A549 (cell line): ENCODE data around the gene FOXP3. TPM values are rescaled to one million over a fixed set of nuclear protein-coding genes. Genes with fewer than 3 reads are reported as not detected.

Experiments used
- ATAC-seq, 2 experiments: fragments of 200-7000 bp in 1 of 2; fragments of >200 bp in 1 of 2; cut with Nextera tagmentation in 1 of 2; cut with Tn5 transposase in 1 of 2; 3 replicates each; pipeline versions ENCODE4 v1.8.0 to v1.9.1; 2018 to 2020; ENCODE audit warnings: mild to moderate bottlenecking in 1 of 2, moderate library complexity in 1 of 2
- CTCF ChIA-PET: fragments of 300-600 bp; sonication (Branson Sonifier 250); formaldehyde crosslinking; extraction: SDS; loops from one replicate; lab custom pipeline; 2021; ENCODE audit warnings: antibody characterized with exemption, inconsistent platforms; lab: Yijun Ruan, JAX
- POLR2A ChIA-PET: fragments of 350-600 bp; formaldehyde crosslinking; extraction: SDS; loops from one replicate; lab custom pipeline; 2021; ENCODE audit warnings: antibody characterized with exemption, inconsistent platforms; lab: Yijun Ruan, JAX
- DNase-seq, 2 experiments: peaks; one replicate each; pipeline versions ENCODE4 v3.0.0 to v3.0.0-alpha.2; 2011 to 2016; ENCODE audit warnings: low read depth in 1 of 2, low spot score in 1 of 2
- FAIRE-seq: peaks from 2 replicates; lab custom pipeline; 2011; peaks lifted over from hg19 to GRCh38; lab: Jason Lieb, UNC
- H3K27ac ChIP-seq, 2 experiments: fragments of >200 bp; sonication (Bioruptor Twin); formaldehyde crosslinking; 3 replicates each; pipeline ENCODE4 v1.5.1; 2016 to 2017
- H3K4me1 ChIP-seq: fragments of >200 bp; sonication (Bioruptor Twin); formaldehyde crosslinking; 3 replicates; pipeline ENCODE4 v1.6.1; 2016
- H3K4me2 ChIP-seq: fragments of >200 bp; sonication (Bioruptor Twin); formaldehyde crosslinking; 3 replicates; pipeline ENCODE4 v1.6.1; 2016
- H3K4me3 ChIP-seq: fragments of >200 bp; sonication (Bioruptor Twin); formaldehyde crosslinking; 3 replicates; pipeline ENCODE4 v1.5.1; 2016
- H3K9me3 ChIP-seq: fragments of >200 bp; sonication (Bioruptor Twin); formaldehyde crosslinking; 3 replicates; pipeline ENCODE4 v1.6.1; 2016
- BHLHE40 ChIP-seq: IDR thresholded peaks from 2 replicates; pipeline ENCODE4 v1.6.1; 2012; ENCODE audit warnings: low read depth, low read length, inconsistent platforms
- CEBPB ChIP-seq, 2 experiments: fragments of >200 bp in 1 of 2; sonication (Bioruptor Twin) in 1 of 2; formaldehyde crosslinking in 1 of 2; IDR thresholded peaks; 2 replicates each; pipeline ENCODE4 v1.6.1; 2012 to 2016
- EHF ChIP-seq: fragments of 250-450 bp; sonication (Bioruptor Pico); IDR thresholded peaks from 2 replicates; pipeline ENCODE4 v1.5.0; 2020; ENCODE audit warnings: mild to moderate bottlenecking
- EP300 ChIP-seq, 2 experiments: fragments of >200 bp; sonication (Bioruptor Twin); formaldehyde crosslinking; IDR thresholded peaks; 2 replicates in 1 of 2; 3 replicates in 1 of 2; pipeline ENCODE4 v1.6.1; 2016 to 2017
- FOXS1 ChIP-seq: fragments of 250-450 bp; sonication (Bioruptor Pico); IDR thresholded peaks from 2 replicates; pipeline ENCODE4 v1.5.0; 2020; ENCODE audit warnings: mild to moderate bottlenecking, moderate library complexity
- GATA3 ChIP-seq: IDR thresholded peaks from 2 replicates; pipeline ENCODE4 v1.6.1; 2012; ENCODE audit warnings: borderline replicate concordance
- HES2 ChIP-seq: fragments of >200 bp; sonication (Bioruptor Twin); formaldehyde crosslinking; IDR thresholded peaks from 2 replicates; pipeline ENCODE4 v1.6.1; 2016
- HMGXB4 ChIP-seq: fragments of 250-450 bp; sonication (Bioruptor Pico); IDR thresholded peaks from 2 replicates; pipeline ENCODE4 v1.5.0; 2021; ENCODE audit warnings: mild to moderate bottlenecking, moderate library complexity, borderline replicate concordance
- HOXA7 ChIP-seq: fragments of 250-450 bp; sonication (Bioruptor Pico); IDR thresholded peaks from 2 replicates; pipeline ENCODE4 v1.5.0; 2020; ENCODE audit warnings: mild to moderate bottlenecking, moderate library complexity
- HOXB13 ChIP-seq: fragments of 250-450 bp; sonication (Bioruptor Pico); IDR thresholded peaks from 2 replicates; pipeline ENCODE4 v1.5.0; 2020; ENCODE audit warnings: low read depth, mild to moderate bottlenecking, moderate library complexity
- HOXB5 ChIP-seq: fragments of 250-450 bp; sonication (Bioruptor Pico); IDR thresholded peaks from 2 replicates; pipeline ENCODE4 v1.5.0; 2020; ENCODE audit warnings: mild to moderate bottlenecking, moderate library complexity
- MAZ ChIP-seq: fragments of 150-350 bp; IDR thresholded peaks from 2 replicates; pipeline ENCODE4 v1.6.1; 2014; ENCODE audit warnings: antibody characterized with exemption, low read depth, low read length, borderline replicate concordance
- NPAS2 ChIP-seq: fragments of 250-450 bp; sonication (Bioruptor Pico); IDR thresholded peaks from 2 replicates; pipeline ENCODE4 v1.8.0; 2022; ENCODE audit warnings: mild to moderate bottlenecking, moderate library complexity, borderline replicate concordance
- PBX3 ChIP-seq: IDR thresholded peaks from 2 replicates; pipeline ENCODE4 v1.6.1; 2012
- POLR2AphosphoS2 ChIP-seq: conservative IDR thresholded peaks from 2 replicates; pipeline ENCODE4 v1.6.1; 2012; ENCODE audit warnings: low read length, improper control_type of control experiment, inconsistent platforms
- RARB ChIP-seq: fragments of 250-450 bp; sonication (Bioruptor Pico); IDR thresholded peaks from 2 replicates; pipeline ENCODE4 v1.8.0; 2021; ENCODE audit warnings: mild to moderate bottlenecking, moderate library complexity
- RFX5 ChIP-seq: fragments of 450-650 bp; IDR thresholded peaks from 2 replicates; pipeline ENCODE4 v1.7.1; 2014; ENCODE audit warnings: antibody characterized with exemption, mild to moderate bottlenecking, moderate library complexity
- SMC3 ChIP-seq: fragments of >200 bp; sonication (Bioruptor Twin); formaldehyde crosslinking; IDR thresholded peaks from 3 replicates; pipeline ENCODE4 v1.6.1; 2018; ENCODE audit warnings: inconsistent platforms
- SREBF2 ChIP-seq: fragments of 450-650 bp; IDR thresholded peaks from 2 replicates; pipeline ENCODE4 v1.6.1; 2014; ENCODE audit warnings: mild to moderate bottlenecking, moderate library complexity
- TFCP2L1 ChIP-seq: fragments of 250-450 bp; sonication (Bioruptor Pico); IDR thresholded peaks from 2 replicates; pipeline ENCODE4 v1.5.0; 2021; ENCODE audit warnings: mild to moderate bottlenecking
- TP53 ChIP-seq: fragments of 250-450 bp; sonication (Bioruptor Pico); IDR thresholded peaks from 2 replicates; pipeline ENCODE4 v1.5.0; 2021; ENCODE audit warnings: mild to moderate bottlenecking, moderate library complexity
- ZFP36 ChIP-seq: fragments of 450-650 bp; IDR thresholded peaks from 2 replicates; pipeline ENCODE4 v1.6.1; 2014; ENCODE audit warnings: borderline replicate concordance; ENCODE audit not compliant: partially characterized antibody
- ZSCAN20 ChIP-seq: fragments of 250-450 bp; sonication (Bioruptor Pico); IDR thresholded peaks from 2 replicates; pipeline ENCODE4 v1.8.0; 2022; ENCODE audit warnings: mild to moderate bottlenecking, moderate library complexity
- WGBS: methylation state at CpG from one replicate; pipeline ENCODE4 v1.1.6; 2017; ENCODE audit errors: missing lambda C conversion rate; 5-methylcytosine and 5-hydroxymethylcytosine counted together
- polyA plus RNA-seq, 4 experiments: library from polyadenylated mRNA; depleted of rRNA in 3 of 4; stranded (reverse); fragments of >200 nt; fragmentation: RNase III in 1 of 4; extraction: RNeasy Plus Mini Kit Qiagen cat#74134 plus additional on column Dnase treatment in 1 of 4; gene quantifications; 2 replicates in 3 of 4; 3 replicates in 1 of 4; pipeline ENCODE4 v1.2.3, GENCODE V29; 2011 to 2017
- TF ChIP-seq, protein P1 (sequence below): fragments of 150-350 bp; IDR thresholded peaks from 2 replicates; pipeline ENCODE4 v1.6.1; 2014; ENCODE audit warnings: low read depth, mild to moderate bottlenecking, low read length
- TF ChIP-seq, protein P2 (sequence below): fragments of >200 bp; sonication (Bioruptor Twin); formaldehyde crosslinking; IDR thresholded peaks from 3 replicates; pipeline ENCODE4 v1.6.1; 2016
- TF ChIP-seq, protein P3 (sequence below): fragments of >200 bp; sonication (Bioruptor Twin); formaldehyde crosslinking; IDR thresholded peaks from 3 replicates; pipeline ENCODE4 v1.5.1; 2016
- TF ChIP-seq, protein P4 (sequence below): fragments of 450-650 bp; IDR thresholded peaks from 2 replicates; pipeline ENCODE4 v1.6.1; 2014; ENCODE audit warnings: antibody characterized with exemption

Gene FOXP3
- polyA plus RNA-seq, 2 of the 4 experiments (the other 2 are of a cell fraction): 0.04 to 0.13 TPM

- WGBS: 96% methylated on average over 4 of the region's 11 CpGs
- H3K4me3 ChIP-seq: no peak overlapping the region
- ChIA-PET POLR2A (no interaction called here), CTCF (interaction anchor here (0.9 to 1.0 kb wide), 2 partner anchors 8 to 30 kb away, joined by 3 read pairs; no protein-coding TSS in a partner anchor)
- H3K27ac ChIP-seq: no peak overlapping the region
- no peak for DNase-seq
- no peak for ATAC-seq
- no peak overlapping the region for H3K4me2 ChIP-seq
- H3K4me1 ChIP-seq: peaks cover 7% of the 10 kb centered on the region
- no peak for TF ChIP-seq HOXA7 (CRISPR knock-in tag)
- TF ChIP-seq FOXS1: no peak
- no peak for TF ChIP-seq BHLHE40
- no peak for TF ChIP-seq SMC3
- TF ChIP-seq, protein P1, sequence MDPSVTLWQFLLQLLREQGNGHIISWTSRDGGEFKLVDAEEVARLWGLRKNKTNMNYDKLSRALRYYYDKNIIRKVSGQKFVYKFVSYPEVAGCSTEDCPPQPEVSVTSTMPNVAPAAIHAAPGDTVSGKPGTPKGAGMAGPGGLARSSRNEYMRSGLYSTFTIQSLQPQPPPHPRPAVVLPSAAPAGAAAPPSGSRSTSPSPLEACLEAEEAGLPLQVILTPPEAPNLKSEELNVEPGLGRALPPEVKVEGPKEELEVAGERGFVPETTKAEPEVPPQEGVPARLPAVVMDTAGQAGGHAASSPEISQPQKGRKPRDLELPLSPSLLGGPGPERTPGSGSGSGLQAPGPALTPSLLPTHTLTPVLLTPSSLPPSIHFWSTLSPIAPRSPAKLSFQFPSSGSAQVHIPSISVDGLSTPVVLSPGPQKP: no peak
- TF ChIP-seq MAZ: no peak
- TF ChIP-seq, protein P2, sequence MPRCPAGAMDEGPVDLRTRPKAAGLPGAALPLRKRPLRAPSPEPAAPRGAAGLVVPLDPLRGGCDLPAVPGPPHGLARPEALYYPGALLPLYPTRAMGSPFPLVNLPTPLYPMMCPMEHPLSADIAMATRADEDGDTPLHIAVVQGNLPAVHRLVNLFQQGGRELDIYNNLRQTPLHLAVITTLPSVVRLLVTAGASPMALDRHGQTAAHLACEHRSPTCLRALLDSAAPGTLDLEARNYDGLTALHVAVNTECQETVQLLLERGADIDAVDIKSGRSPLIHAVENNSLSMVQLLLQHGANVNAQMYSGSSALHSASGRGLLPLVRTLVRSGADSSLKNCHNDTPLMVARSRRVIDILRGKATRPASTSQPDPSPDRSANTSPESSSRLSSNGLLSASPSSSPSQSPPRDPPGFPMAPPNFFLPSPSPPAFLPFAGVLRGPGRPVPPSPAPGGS: no peak
- no peak for TF ChIP-seq GATA3
- no peak for TF ChIP-seq NPAS2
- TF ChIP-seq EHF: no peak
- TF ChIP-seq HMGXB4 (CRISPR knock-in tag): no peak
- TF ChIP-seq HOXB5 (CRISPR knock-in tag): no peak
- no peak for TF ChIP-seq HOXB13
- TF ChIP-seq CEBPB (IDR thresholded peaks at IDR 0.05): no peak
- no peak for TF ChIP-seq PBX3
- TF ChIP-seq EP300 (IDR thresholded peaks at IDR 0.05): no peak
- no peak for TF ChIP-seq ZFP36
- TF ChIP-seq ZSCAN20 (CRISPR knock-in tag): no peak
- FAIRE-seq: no peak
- H3K9me3 ChIP-seq: no peaks in the 10 kb centered on the region
Measured at GRCh38 chrX:49247346-49247745, 17.2 kb downstream of the FOXP3 start.

DNA sequence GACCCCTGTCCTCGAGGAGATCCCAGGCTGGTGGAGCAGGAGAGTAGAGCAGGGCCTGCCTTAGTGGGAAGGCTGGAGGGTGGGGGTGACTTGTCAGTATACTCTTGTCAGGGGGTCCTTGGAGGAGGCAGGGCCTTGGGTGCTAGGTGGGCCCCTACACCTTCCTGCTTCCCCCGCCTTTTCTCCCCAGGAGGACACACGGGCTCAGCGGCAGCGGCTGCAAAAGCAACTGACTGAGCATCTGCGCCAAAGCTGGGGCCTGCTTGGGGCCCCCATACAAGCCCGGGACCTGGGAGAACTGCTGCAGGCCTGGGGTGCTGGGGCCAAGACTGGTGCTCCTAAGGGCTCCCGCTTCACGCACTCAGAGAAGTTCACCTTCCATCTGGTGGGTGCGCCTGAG, 18.0 kb downstream of the FOXP3 start:
- WGBS: 80% methylated on average over 4 of the region's 10 CpGs
- H3K9me3 ChIP-seq: no peaks in the 10 kb centered on the region
- TF ChIP-seq POLR2AphosphoS2 (no peak), TFCP2L1 (CRISPR knock-in tag) (no peak), TP53 (CRISPR knock-in tag) (no peak), HOXB5 (CRISPR knock-in tag) (no peak), RFX5 (no peak), CEBPB (IDR thresholded peaks at IDR 0.05) (no peak), MAZ (no peak), PBX3 (no peak), HES2 (no peak), RARB (CRISPR knock-in tag) (no peak), SREBF2 (no peak)
- TF ChIP-seq, protein P3, sequence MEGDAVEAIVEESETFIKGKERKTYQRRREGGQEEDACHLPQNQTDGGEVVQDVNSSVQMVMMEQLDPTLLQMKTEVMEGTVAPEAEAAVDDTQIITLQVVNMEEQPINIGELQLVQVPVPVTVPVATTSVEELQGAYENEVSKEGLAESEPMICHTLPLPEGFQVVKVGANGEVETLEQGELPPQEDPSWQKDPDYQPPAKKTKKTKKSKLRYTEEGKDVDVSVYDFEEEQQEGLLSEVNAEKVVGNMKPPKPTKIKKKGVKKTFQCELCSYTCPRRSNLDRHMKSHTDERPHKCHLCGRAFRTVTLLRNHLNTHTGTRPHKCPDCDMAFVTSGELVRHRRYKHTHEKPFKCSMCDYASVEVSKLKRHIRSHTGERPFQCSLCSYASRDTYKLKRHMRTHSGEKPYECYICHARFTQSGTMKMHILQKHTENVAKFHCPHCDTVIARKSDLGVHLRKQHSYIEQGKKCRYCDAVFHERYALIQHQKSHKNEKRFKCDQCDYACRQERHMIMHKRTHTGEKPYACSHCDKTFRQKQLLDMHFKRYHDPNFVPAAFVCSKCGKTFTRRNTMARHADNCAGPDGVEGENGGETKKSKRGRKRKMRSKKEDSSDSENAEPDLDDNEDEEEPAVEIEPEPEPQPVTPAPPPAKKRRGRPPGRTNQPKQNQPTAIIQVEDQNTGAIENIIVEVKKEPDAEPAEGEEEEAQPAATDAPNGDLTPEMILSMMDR: no peak
- TF ChIP-seq, protein P4, sequence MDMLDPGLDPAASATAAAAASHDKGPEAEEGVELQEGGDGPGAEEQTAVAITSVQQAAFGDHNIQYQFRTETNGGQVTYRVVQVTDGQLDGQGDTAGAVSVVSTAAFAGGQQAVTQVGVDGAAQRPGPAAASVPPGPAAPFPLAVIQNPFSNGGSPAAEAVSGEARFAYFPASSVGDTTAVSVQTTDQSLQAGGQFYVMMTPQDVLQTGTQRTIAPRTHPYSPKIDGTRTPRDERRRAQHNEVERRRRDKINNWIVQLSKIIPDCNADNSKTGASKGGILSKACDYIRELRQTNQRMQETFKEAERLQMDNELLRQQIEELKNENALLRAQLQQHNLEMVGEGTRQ: no peak
- POLR2A ChIA-PET: no interaction called here
- FAIRE-seq (no peak), DNase-seq (no peak), ATAC-seq (no peak)
- peaks cover 9% of the 10 kb centered on the region for H3K4me1 ChIP-seq
- no peak overlapping the region for H3K4me2 ChIP-seq
- no peak overlapping the region for H3K27ac ChIP-seq
- H3K4me3 ChIP-seq: no peak overlapping the region
- CTCF ChIA-PET: no interaction called here
